Tibial nerve (tissue), 4 donors: ENCODE results near the gene RNU7-1. TPM values are rescaled to one million over a fixed set of nuclear protein-coding genes. Genes with fewer than 3 reads are reported as not detected.
"Not testable (repeated sequence)": the region's sequence is repeated elsewhere in the genome, so short reads cannot be mapped to it uniquely, and the experiment has no call there.

ENCODE experiments used
- DNase-seq, 2 donors: peaks; one replicate each; pipeline ENCODE4 v3.0.0-alpha.2; 2019; ENCODE audit warnings: low spot score in 2 of 2
- H3K27ac ChIP-seq, 4 donors: fragments of 200-600 bp; sonication (generic) in 3 of 4; one replicate each; pipeline ENCODE4 v1.5.1; 2017 to 2019; ENCODE audit warnings: mild to moderate bottlenecking in 1 of 4
- H3K27me3 ChIP-seq, 2 donors: fragments of 200-600 bp; sonication (generic) in 1 of 2; one replicate each; pipeline versions ENCODE4 v1.5.1 to v1.6.0; 2017 to 2019
- H3K36me3 ChIP-seq, 3 donors: fragments of 200-600 bp; sonication (generic); one replicate each; pipeline ENCODE4 v1.5.1; 2018 to 2019
- H3K4me1 ChIP-seq, 4 donors: fragments of 200-600 bp; sonication (generic) in 3 of 4; one replicate each; pipeline ENCODE4 v1.5.1; 2017 to 2019
- H3K4me3 ChIP-seq, 4 donors: fragments of 200-600 bp; sonication (generic) in 3 of 4; one replicate each; pipeline ENCODE4 v1.5.1; 2017 to 2019; ENCODE audit warnings: mild to moderate bottlenecking in 1 of 4, moderate library complexity in 1 of 4
- H3K9me3 ChIP-seq, 4 donors: fragments of 200-600 bp; sonication (generic) in 3 of 4; one replicate each; pipeline ENCODE4 v1.5.1; 2017 to 2019
- CTCF ChIP-seq, 5 experiments: fragments of 200-600 bp in 3 of 5; fragments of 450-650 bp in 2 of 5; sonication (generic) in 3 of 5; IDR thresholded peaks; one replicate each; pipeline ENCODE4 v1.5.1; 2016 to 2019; ENCODE audit warnings: antibody characterized with exemption in 5 of 5, mild to moderate bottlenecking in 3 of 5, moderate library complexity in 2 of 5
- EP300 ChIP-seq, 2 donors: sonication (generic); formaldehyde crosslinking; IDR thresholded peaks; one replicate each; pipeline ENCODE4 v1.6.1; 2017; ENCODE audit warnings: antibody characterized with exemption in 2 of 2, mild to moderate bottlenecking in 1 of 2
- POLR2A ChIP-seq, 2 donors: fragments of 450-650 bp; IDR thresholded peaks; one replicate each; pipeline ENCODE4 v1.6.1; 2017; ENCODE audit warnings: antibody characterized with exemption in 2 of 2, mild to moderate bottlenecking in 2 of 2, moderate library complexity in 2 of 2
- WGBS, 2 donors: methylation state at CpG; one replicate each; pipeline ENCODE4 v1.1.5; 2018; 5-methylcytosine and 5-hydroxymethylcytosine counted together
- total RNA-seq, 4 donors: library from RNA; depleted of rRNA; stranded (reverse); fragments of >200 nt; gene quantifications; one replicate each; pipeline ENCODE4 v1.1.0, GENCODE V29; 2016

RNU7-1 gene
- total RNA-seq, 4 donors from 2014 or later = not detected

DNA sequence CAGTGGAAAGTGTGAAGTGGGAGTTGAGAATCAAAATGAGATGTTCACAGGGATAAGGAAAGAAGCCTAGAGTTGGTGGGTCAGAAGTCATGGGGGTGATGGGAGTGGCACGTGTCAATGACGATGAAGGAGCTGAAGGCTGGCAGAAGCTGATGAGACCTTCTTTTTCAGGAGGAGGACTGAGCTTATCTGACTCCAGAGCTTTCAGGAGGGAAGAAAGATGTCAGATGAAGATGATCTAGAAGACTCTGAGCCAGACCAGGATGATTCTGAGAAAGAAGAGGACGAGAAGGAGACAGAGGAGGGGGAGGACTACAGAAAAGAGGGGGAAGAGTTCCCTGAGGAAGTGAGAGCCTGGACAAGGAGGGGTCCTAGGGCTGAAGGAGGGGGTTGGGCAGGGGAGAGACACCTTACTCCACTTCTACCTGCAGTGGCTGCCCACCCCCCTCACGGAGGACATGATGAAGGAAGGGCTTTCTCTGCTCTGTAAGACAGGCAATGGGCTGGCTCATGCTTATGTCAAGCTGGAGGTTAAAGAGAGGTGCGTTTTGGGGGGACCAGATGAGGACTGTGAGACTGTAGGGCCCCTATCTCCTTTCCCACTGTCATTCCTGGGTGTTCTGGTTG lies 38.1 kb upstream of the RNU7-1 start:
- Histone ChIP-seq H3K4me1 (peaks cover 0 to 15% (median 9%) of the 10 kb centered on the region in 4 donors), H3K27ac (peak overlapping the region; percentile 68 to 95 (median 79)), H3K36me3 (peaks cover 0 to 21% (median 5%) of the 10 kb centered on the region in 3 donors), H3K9me3 (no peaks in the 10 kb centered on the region), H3K27me3 (no peaks in the 10 kb centered on the region), H3K4me3 (peak overlapping the region in 3 of 4 donors; percentile 55 to 79 (median 60))
- TF ChIP-seq CTCF (IDR thresholded peaks at IDR 0.05) (no peak), EP300 (IDR thresholded peaks at IDR 0.05) (no peak), POLR2A (IDR thresholded peaks at IDR 0.05) (no peak)
- 56 to 58% methylated on average over 5 of the region's 5 CpGs for WGBS, 2 donors
- DNase-seq = no peak

GRCh38 chr12:6908141-6908540 lies 35.5 kb upstream of the RNU7-1 start:
- Histone ChIP-seq H3K36me3 (peaks cover 0 to 21% (median 5%) of the 10 kb centered on the region in 3 donors), H3K4me1 (peaks cover 0 to 15% (median 9%) of the 10 kb centered on the region in 4 donors)
- not testable (repeated sequence) for H3K4me3 ChIP-seq, H3K9me3 ChIP-seq, DNase-seq, H3K27me3 ChIP-seq, H3K27ac ChIP-seq
- WGBS, 2 donors = 97 to 98% methylated on average over 11 of the region's 11 CpGs

DNA sequence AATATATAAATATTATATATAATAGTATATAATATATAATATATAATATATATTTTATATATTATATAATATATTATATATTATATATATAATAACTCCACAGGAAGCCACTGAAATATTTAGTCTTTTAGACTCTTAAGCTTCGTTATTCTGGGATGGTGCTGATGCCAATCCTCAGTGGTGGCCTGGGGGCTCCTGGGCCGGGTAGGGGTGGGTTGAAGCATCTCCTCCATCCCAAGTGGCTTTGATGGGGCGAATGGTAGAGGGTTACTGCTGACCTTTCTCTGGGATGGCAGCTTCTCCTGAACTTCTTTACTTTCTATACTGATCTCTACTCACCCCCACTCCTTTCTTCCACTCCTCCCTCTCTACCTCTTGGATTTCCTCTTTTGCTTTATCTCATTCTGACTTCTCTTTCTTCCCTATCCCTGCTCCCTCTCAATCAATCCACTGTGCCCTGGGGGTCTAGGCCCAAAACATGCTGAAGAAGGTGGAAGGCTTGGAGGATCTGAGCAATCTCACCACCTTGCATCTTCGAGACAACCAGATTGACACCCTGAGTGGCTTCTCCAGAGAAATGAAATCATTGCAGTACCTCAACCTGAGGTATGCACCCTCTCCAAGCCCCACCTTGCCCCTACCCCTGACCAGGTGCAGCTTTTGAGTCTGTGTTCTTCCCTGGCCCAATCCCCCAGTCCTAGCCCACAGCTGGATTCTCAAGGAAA lies 34.0 kb upstream of the RNU7-1 start:
- peaks cover 0 to 21% (median 5%) of the 10 kb centered on the region in 3 donors for H3K36me3 ChIP-seq
- H3K4me1 ChIP-seq = peaks cover 0 to 17% (median 9%) of the 10 kb centered on the region in 4 donors
- H3K9me3 ChIP-seq = no peaks in the 10 kb centered on the region
- no peak for TF ChIP-seq CTCF (IDR thresholded peaks at IDR 0.05)
- no peak for TF ChIP-seq EP300 (IDR thresholded peaks at IDR 0.05)
- no peak for TF ChIP-seq POLR2A (IDR thresholded peaks at IDR 0.05)
- H3K27ac ChIP-seq = no peak overlapping the region
- 81 to 85% methylated on average over 4 of the region's 4 CpGs for WGBS, 2 donors
- H3K4me3 ChIP-seq = no peak overlapping the region
- DNase-seq = no peak
- H3K27me3 ChIP-seq = no peaks in the 10 kb centered on the region

GRCh38 chr12:6912164-6912935 lies 31.3 kb upstream of the RNU7-1 start:
- no peak for DNase-seq
- WGBS, 2 donors = 87 to 89% methylated on average over 11 to 15 of the region's 15 CpGs
- Histone ChIP-seq H3K4me1 (peaks cover 0 to 28% (median 11%) of the 10 kb centered on the region in 4 donors), H3K27ac (no peak overlapping the region), H3K36me3 (peaks cover 0 to 21% (median 0%) of the 10 kb centered on the region in 3 donors), H3K9me3 (no peaks in the 10 kb centered on the region), H3K4me3 (no peak overlapping the region), H3K27me3 (no peaks in the 10 kb centered on the region)
- TF ChIP-seq CTCF (IDR thresholded peaks at IDR 0.05) (no peak), EP300 (IDR thresholded peaks at IDR 0.05) (no peak), POLR2A (IDR thresholded peaks at IDR 0.05) (no peak)

DNA sequence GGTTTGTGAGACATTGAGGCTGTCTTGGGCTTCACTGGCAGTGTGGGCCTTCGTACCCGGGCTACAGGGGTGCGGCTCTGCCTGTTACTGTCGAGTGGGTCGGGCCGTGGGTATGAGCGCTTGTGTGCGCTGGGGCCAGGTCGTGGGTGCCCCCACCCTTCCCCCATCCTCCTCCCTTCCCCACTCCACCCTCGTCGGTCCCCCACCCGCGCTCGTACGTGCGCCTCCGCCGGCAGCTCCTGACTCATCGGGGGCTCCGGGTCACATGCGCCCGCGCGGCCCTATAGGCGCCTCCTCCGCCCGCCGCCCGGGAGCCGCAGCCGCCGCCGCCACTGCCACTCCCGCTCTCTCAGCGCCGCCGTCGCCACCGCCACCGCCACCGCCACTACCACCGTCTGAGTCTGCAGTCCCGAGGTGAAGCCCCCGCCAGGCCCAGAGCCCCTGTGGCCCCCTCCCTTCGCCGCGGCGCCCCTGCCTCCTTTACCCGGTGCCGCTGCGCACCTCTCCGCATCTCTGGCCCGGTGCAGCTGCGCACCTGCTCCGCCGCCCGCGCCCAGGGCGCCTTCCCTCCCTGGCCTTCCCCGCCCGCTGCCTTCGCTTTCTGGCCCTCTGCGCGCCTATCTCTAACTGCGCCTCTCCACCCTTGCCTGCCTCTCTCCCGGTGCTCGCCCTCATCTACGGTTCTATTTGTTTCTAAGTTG lies 29.2 kb upstream of the RNU7-1 start, which contains the start of gene ENO2:
ENO2 (plus strand) TSS at position 335 of the 701 bp plus-strand sequence. CDS start 1,253 bp downstream, outside the sequence.
- Histone ChIP-seq H3K9me3 (no peaks in the 10 kb centered on the region), H3K27ac (peak within 1 kb of the TSS; percentile 77 to 94 (median 84)), H3K36me3 (peaks cover 0 to 32% (median 0%) of the 10 kb centered on the region in 3 donors), H3K4me3 (peak within 1 kb of the TSS; percentile 48 to 74 (median 74)), H3K4me1 (peaks cover 0 to 28% (median 11%) of the 10 kb centered on the region in 4 donors), H3K27me3 (no peaks in the 10 kb centered on the region)
- 1% methylated on average over 23 to 53 of the region's 68 CpGs for WGBS, 2 donors
- no peak for TF ChIP-seq CTCF (IDR thresholded peaks at IDR 0.05)
- TF ChIP-seq EP300 (IDR thresholded peaks at IDR 0.05) = peak in 1 of 2 donors; percentile 27
- peak; percentile 25 to 39 for TF ChIP-seq POLR2A (IDR thresholded peaks at IDR 0.05)
- DNase-seq = peak; percentile 57 to 59
